GM19395 (cell line): ENCODE measurements around the gene ATXN7L1.

Experiments
- ATAC-seq: cut with Tn5 transposase; IDR thresholded peaks from one replicate; pipeline ENCODE4 v1.9.1; 2021; ENCODE audit warnings: mild to moderate bottlenecking, moderate library complexity; ENCODE audit not compliant: unreplicated experiment

ATXN7L1 gene

GRCh38 chr7:105594034-105594433, 282.4 kb downstream of the ATXN7L1 start:
- no peak for ATAC-seq

- ATAC-seq, result no peak
Measured at GRCh38 chr7:105591522-105591921, 284.9 kb downstream of the ATXN7L1 start.

- ATAC-seq, result no peak
Measured at GRCh38 chr7:105590793-105591192, 285.6 kb downstream of the ATXN7L1 start.

GRCh38 chr7:105589356-105590077, 286.9 kb downstream of the ATXN7L1 start:
- ATAC-seq, result peak; percentile 93

GRCh38 chr7:105587909-105588635, 288.3 kb downstream of the ATXN7L1 start:
- no peak for ATAC-seq

DNA sequence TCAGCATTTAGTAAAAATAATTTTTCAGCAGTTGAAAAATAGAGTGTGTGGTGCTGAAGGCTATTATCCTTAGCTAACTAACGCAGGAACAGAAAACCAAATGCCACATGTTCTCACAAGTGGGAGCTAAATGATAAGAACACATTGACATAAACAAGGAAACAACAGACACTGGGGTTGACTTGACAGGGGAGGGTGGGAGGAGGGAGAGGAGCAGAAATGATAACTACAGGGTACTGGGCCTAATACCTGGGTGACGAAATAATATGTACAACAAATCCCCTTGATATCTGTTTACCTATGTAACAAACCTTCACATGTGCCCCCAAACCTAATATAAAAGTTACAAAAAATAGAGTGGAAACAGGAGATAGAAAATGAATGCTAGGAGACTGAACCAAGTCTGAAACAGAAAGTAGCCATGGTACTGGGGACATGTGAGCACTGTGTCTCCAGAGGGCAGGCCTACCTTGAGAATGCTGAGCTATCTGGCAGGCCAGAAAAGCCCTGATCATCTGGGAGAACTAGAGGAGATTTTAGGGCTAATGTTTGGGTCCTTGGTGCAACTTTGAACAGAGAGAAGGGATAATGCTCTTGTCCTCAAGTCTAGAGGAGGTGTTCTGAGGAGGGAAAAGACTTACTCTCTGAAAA, 290.4 kb downstream of the ATXN7L1 start:
- no peak for ATAC-seq

- no peak for ATAC-seq
Measured at GRCh38 chr7:105584165-105584564, 292.2 kb downstream of the ATXN7L1 start.

DNA sequence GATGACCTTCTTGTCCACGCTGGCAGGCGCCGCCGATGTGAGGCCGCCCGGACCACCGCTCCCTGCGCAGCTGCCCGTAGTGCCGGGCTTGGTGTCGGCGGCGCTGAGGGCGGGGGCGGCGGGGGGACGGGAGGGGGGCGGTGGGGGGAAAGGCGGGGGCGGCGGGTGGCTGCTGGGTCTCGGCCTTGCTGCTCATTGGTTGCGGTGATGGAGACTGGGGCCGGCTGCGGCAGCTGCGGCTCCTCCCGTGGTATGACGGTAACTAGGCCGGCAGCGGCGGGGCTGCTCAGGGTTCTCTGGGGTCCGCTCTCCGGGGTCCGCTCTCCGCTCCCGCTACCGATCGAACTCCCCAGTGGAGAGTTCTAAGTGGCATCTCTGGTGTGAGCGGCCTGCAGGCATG, 293.3 kb downstream of the ATXN7L1 start:
- no peak for ATAC-seq

DNA sequence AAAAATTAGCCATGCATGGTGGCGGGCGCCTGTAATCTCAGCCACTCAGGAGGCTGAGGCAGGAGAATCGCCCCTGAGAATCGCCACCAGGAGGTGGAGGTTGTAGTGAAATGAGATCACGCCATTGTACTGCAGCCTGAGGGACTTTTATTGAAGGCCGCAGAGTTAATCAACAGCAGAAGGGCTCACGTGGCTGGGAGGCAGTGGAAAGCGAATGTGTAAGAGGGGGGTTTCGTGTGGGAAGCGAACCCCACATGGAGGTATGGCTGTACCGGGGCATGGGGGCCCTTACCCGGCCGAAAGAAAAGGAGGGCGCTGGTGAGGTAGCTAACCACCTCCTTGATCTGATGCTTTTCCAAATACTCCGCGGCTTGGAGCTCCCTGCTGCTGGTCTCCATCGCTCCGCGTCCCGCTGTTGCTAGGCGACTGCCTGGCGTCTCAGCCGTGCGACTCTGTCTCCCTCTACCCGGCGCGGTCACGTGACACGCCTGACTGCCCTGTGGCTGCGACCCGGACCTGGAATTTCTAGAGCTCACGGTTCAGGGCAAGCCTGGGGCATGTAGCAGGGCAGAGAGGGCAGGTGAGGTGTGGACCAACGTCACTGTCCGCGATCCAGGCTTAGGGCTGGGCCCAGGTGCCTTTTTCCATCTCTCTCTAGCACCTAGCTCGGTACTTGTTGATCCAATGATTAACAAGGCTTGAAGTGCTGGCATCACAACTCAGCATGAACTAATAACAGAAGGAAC, 295.2 kb downstream of the ATXN7L1 start, which contains the start of gene EFCAB10:
Gene EFCAB10, minus strand, starts transcription at position 428 of the 746 bp plus-strand sequence. Its CDS starts 30 bp downstream, at position 398.
- ATAC-seq, result peak; percentile 93

DNA sequence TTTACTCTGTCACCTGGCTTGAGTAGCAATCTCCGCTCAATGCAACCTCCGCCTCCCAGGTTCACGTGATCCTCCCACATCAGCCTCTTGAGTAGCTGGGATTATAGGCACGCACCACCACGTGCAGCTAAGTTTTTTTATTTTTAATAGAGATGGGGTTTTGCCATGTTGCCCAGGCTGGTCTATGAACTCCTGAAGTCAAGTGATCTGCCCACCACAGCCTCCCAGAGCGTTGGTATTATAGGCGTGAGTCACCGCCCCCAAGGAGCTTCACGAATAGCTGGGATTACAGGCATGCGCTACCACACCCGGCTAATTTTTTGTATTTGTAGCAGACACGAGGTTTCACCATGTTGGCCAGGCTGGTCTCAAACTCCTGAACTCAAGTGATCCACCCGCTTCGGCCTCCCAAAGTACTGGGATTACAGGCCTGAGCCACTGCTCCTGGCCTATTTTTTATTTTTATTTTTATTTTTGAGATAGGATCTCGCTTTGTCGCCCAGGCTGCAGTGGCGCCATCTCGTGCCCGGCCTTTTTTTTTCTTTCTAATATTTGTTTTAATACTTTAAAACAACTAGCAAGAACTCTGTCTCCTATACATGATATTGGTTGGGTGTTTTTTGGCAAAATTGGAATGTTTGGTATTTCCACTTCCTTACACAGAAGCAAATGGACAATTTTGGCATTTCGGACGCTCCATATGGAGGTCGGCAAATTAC, 296.2 kb downstream of the ATXN7L1 start:
- no peak for ATAC-seq

DNA sequence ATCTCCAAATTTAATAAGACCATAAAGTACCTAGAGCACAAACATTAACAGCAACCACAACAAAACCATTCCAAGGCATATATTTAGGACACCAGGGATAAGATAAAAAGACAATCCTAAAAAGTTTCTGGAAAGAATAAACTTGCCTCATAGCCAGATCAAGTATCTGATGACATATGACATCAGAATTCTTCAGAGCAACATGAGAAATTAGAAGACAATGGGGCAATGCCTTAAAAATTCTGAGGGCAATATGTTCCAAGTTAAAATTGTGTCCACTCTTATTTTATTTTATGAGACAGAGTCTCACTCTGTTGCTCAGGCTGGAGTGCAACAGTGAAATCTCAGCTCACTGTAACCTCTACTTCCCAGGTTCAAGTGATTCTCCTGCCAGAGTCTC, 297.9 kb downstream of the ATXN7L1 start:
- ATAC-seq, result no peak

- ATAC-seq, result no peak
Measured at GRCh38 chr7:105577251-105577650, 299.1 kb downstream of the ATXN7L1 start.

GRCh38 chr7:105571891-105572290, 304.5 kb downstream of the ATXN7L1 start:
- ATAC-seq, result no peak

GRCh38 chr7:105567821-105568220, 308.6 kb downstream of the ATXN7L1 start:
- ATAC-seq, result no peak

DNA sequence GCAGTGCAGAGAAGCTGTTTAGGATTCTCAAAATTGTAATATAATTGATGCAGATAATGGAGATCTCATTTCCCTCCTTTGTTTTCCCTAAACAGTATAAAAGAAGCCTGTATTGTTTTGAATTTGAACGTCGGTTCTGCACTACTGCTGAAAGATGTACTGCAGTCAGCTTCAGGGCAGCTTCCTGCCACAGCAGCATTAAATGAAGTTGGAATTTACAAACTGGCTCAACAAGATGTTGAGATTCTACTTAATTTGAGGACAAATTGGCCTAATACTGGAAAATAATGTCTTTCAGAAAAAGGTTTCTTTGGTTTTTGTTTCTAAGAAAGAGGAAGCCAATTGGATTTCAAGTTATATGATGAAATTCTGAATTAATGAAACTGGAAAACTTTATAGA, 309.4 kb downstream of the ATXN7L1 start:
- ATAC-seq, result no peak

DNA sequence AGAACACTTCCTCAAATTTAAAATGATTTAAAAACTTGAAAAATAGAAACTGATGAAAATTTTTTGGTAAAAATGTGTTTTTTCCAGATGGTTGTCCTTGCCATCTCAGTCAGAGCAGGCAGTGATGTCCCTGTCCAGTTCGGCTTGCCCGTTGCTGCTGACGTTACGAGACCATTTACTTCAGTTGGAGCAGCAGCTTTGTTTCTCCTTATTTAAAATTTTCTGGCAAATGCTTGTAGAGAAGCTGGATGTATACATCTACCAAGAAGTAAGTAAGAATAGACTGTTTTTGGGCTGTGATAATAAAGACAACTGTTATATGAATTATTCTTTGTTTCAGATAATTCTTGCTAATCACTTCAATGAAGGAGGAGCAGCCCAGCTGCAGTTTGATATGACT, 311.2 kb downstream of the ATXN7L1 start:
- ATAC-seq, result no peak

GRCh38 chr7:105559926-105560325, 316.5 kb downstream of the ATXN7L1 start:
- ATAC-seq, result no peak
